Type B pancreatic cell (in vitro differentiated cells): ENCODE measurements around the gene MPEG1. TPM values are rescaled to one million over a fixed set of nuclear protein-coding genes. Genes with fewer than 3 reads are reported as not detected.

Experiments
- DNase-seq: peaks from one replicate; pipeline ENCODE4 v3.0.0; 2021; ENCODE audit warnings: mixed read lengths; ENCODE audit not compliant: unreplicated experiment; ENCODE audit errors: extremely low spot score
- H3K27ac Mint-ChIP-seq: 2 replicates; pipeline ENCODE4 v1.8.0; 2021; ENCODE audit warnings: mild to moderate bottlenecking, mixed read lengths
- H3K27me3 Mint-ChIP-seq: 2 replicates; pipeline ENCODE4 v1.8.0; 2021; ENCODE audit warnings: mixed read lengths
- H3K36me3 Mint-ChIP-seq: 2 replicates; pipeline ENCODE4 v1.8.0; 2021; ENCODE audit warnings: mixed read lengths
- H3K4me1 Mint-ChIP-seq: one replicate; pipeline ENCODE4 v1.8.0; 2021; ENCODE audit warnings: mixed read lengths; ENCODE audit not compliant: unreplicated experiment
- H3K4me3 Mint-ChIP-seq: 2 replicates; pipeline ENCODE4 v1.8.0; 2021; ENCODE audit warnings: mild to moderate bottlenecking, mixed read lengths
- H3K9me3 Mint-ChIP-seq: 2 replicates; pipeline ENCODE4 v1.8.0; 2021; ENCODE audit warnings: mixed read lengths
- CTCF ChIP-seq: fragments of 200-600 bp; sonication (generic); conservative IDR thresholded peaks from 2 replicates; pipeline ENCODE4 v1.5.0; 2021; ENCODE audit warnings: antibody characterized with exemption, mild to moderate bottlenecking
- total RNA-seq: library from RNA; stranded (reverse); gene quantifications from 2 replicates; pipeline ENCODE4 v1.2.1, GENCODE V29; 2021; ENCODE audit warnings: low replicate concordance

Gene MPEG1
- total RNA-seq, 1 donor from 2014 or later = not detected

GRCh38 chr11:59255281-59255680 is 42.6 kb upstream of the MPEG1 start:
- no peaks in the 10 kb centered on the region for H3K36me3 Mint-ChIP-seq
- DNase-seq = no peak
- peaks cover 3% of the 10 kb centered on the region for H3K27me3 Mint-ChIP-seq
- no peaks in the 10 kb centered on the region for H3K4me1 Mint-ChIP-seq
- no peak for TF ChIP-seq CTCF
- H3K9me3 Mint-ChIP-seq = peaks cover 3% of the 10 kb centered on the region
- peak overlapping the region; percentile 11 for H3K4me3 Mint-ChIP-seq
- H3K27ac Mint-ChIP-seq = no peak overlapping the region

- H3K36me3 Mint-ChIP-seq = no peaks in the 10 kb centered on the region
Observed at GRCh38 chr11:59254286-59254685, 41.6 kb upstream of the MPEG1 start.

GRCh38 chr11:59253001-59253400 is 40.3 kb upstream of the MPEG1 start:
- DNase-seq = no peak
- no peak overlapping the region for H3K27ac Mint-ChIP-seq
- H3K36me3 Mint-ChIP-seq = no peaks in the 10 kb centered on the region
- peaks cover 3% of the 10 kb centered on the region for H3K9me3 Mint-ChIP-seq
- peaks cover 3% of the 10 kb centered on the region for H3K27me3 Mint-ChIP-seq
- H3K4me3 Mint-ChIP-seq = no peak overlapping the region
- no peak for TF ChIP-seq CTCF
- H3K4me1 Mint-ChIP-seq = no peaks in the 10 kb centered on the region

More at GRCh38 chr11:59254286-59254685, 41.6 kb upstream of the MPEG1 start:
- H3K4me1 Mint-ChIP-seq = no peaks in the 10 kb centered on the region
- H3K9me3 Mint-ChIP-seq = peaks cover 3% of the 10 kb centered on the region
- no peak for TF ChIP-seq CTCF
- DNase-seq = no peak
- no peak overlapping the region for H3K4me3 Mint-ChIP-seq
- no peak overlapping the region for H3K27ac Mint-ChIP-seq
- H3K27me3 Mint-ChIP-seq = peaks cover 3% of the 10 kb centered on the region

- H3K4me1 Mint-ChIP-seq = no peaks in the 10 kb centered on the region
- H3K9me3 Mint-ChIP-seq = peaks cover 3% of the 10 kb centered on the region
- TF ChIP-seq CTCF = no peak
- peaks cover 7% of the 10 kb centered on the region for H3K27me3 Mint-ChIP-seq
- no peak for DNase-seq
- H3K27ac Mint-ChIP-seq = no peak overlapping the region
- no peak overlapping the region for H3K4me3 Mint-ChIP-seq
- no peaks in the 10 kb centered on the region for H3K36me3 Mint-ChIP-seq
Observed at GRCh38 chr11:59249535-59249934, 36.8 kb upstream of the MPEG1 start.

- TF ChIP-seq CTCF = no peak
- Mint-ChIP-seq H3K9me3 (no peaks in the 10 kb centered on the region), H3K36me3 (no peaks in the 10 kb centered on the region), H3K27me3 (peaks cover 4% of the 10 kb centered on the region), H3K27ac (no peak overlapping the region), H3K4me3 (no peak overlapping the region), H3K4me1 (no peaks in the 10 kb centered on the region)
- DNase-seq = no peak
Observed at GRCh38 chr11:59247531-59248227, 35.0 kb upstream of the MPEG1 start.
